Posterior vena cava (tissue), 2 donors: ENCODE results near the gene ST3GAL4. TPM values are rescaled to one million over a fixed set of nuclear protein-coding genes. Genes with fewer than 3 reads are reported as not detected.
"Not testable (repeated sequence)": the region's sequence is repeated elsewhere in the genome, so short reads cannot be mapped to it uniquely, and the experiment has no call there.

Experiments
- DNase-seq: peaks from one replicate; pipeline ENCODE4 v3.0.0-alpha.2; 2020; ENCODE audit warnings: low spot score
- intact Hi-C, 2 donors: fragments of 100-400 bp; cut with DNase I; formaldehyde crosslinking; loops; one replicate each; pipeline versions ENCODE4 v1.14.1 to v1.14.2; 2022 to 2023
- total RNA-seq, 2 donors: library from RNA; stranded (reverse); fragmentation: NEBNext Ultra II Directional; extraction: Animal tissue kit (Norgen Biotek cat#: 25700); gene quantifications; one replicate each; pipeline ENCODE4 v1.2.1, GENCODE V29; 2021
- donor health status: DM: yes; HTN: yes; CAD: no.
- donor health status: DM: yes; HTN: yes; CAD: no.

ST3GAL4 gene
- total RNA-seq, 2 donors from 2014 or later = 36.8 to 44.6 TPM

- peak; percentile 88 for DNase-seq
- intact Hi-C loops = not testable (repeated sequence)
Observed at GRCh38 chr11:126395784-126396183, 40.3 kb downstream of the ST3GAL4 start.

GRCh38 chr11:126396266-126396665, 40.8 kb downstream of the ST3GAL4 start:
- intact Hi-C loops = not testable (repeated sequence)
- DNase-seq = peak; percentile 66

- no peak for DNase-seq
- intact Hi-C loops = no loop called here
Observed at GRCh38 chr11:126396965-126397364, 41.5 kb downstream of the ST3GAL4 start.

GRCh38 chr11:126398296-126398695, 42.8 kb downstream of the ST3GAL4 start:
- peak; percentile 46 for DNase-seq

GRCh38 chr11:126398721-126399120, 43.2 kb downstream of the ST3GAL4 start:
- no peak for DNase-seq
- intact Hi-C loops = no loop called here

More at GRCh38 chr11:126398296-126398695, 42.8 kb downstream of the ST3GAL4 start:
- intact Hi-C loops = no loop called here

GRCh38 chr11:126400019-126400418, 44.5 kb downstream of the ST3GAL4 start:
- DNase-seq = no peak
- intact Hi-C loops = no loop called here

GRCh38 chr11:126400479-126400878, 45.0 kb downstream of the ST3GAL4 start:
- intact Hi-C loops = no loop called here
- DNase-seq = no peak

GRCh38 chr11:126403022-126403581, 47.6 kb downstream of the ST3GAL4 start:
- intact Hi-C loops = no loop called here
- DNase-seq = no peak

- intact Hi-C loops = no loop called here
- DNase-seq = no peak
Observed at GRCh38 chr11:126403658-126404057, 48.2 kb downstream of the ST3GAL4 start.

- no peak for DNase-seq
Observed at GRCh38 chr11:126404367-126404766, 48.9 kb downstream of the ST3GAL4 start.

GRCh38 chr11:126405374-126405773, 49.9 kb downstream of the ST3GAL4 start:
- no peak for DNase-seq
- intact Hi-C loops = no loop called here

More at GRCh38 chr11:126404367-126404766, 48.9 kb downstream of the ST3GAL4 start:
- intact Hi-C loops = no loop called here

- intact Hi-C loops = no loop called here
- no peak for DNase-seq
Observed at GRCh38 chr11:126405906-126406305, 50.4 kb downstream of the ST3GAL4 start.

GRCh38 chr11:126406368-126406767, 50.9 kb downstream of the ST3GAL4 start:
- intact Hi-C loops = no loop called here

GRCh38 chr11:126407101-126407521, 51.6 kb downstream of the ST3GAL4 start:
- intact Hi-C loops = no loop called here
- DNase-seq = no peak

More at GRCh38 chr11:126406368-126406767, 50.9 kb downstream of the ST3GAL4 start:
- DNase-seq = no peak

GRCh38 chr11:126407682-126408288, 52.3 kb downstream of the ST3GAL4 start:
- DNase-seq = no peak
- intact Hi-C loops = no loop called here

GRCh38 chr11:126408496-126408895, 53.0 kb downstream of the ST3GAL4 start:
- intact Hi-C loops = no loop called here
- no peak for DNase-seq

- intact Hi-C loops = no loop called here
Observed at GRCh38 chr11:126408901-126409619, 53.6 kb downstream of the ST3GAL4 start.

GRCh38 chr11:126409620-126409985, 54.1 kb downstream of the ST3GAL4 start:
- intact Hi-C loops = no loop called here
- no peak for DNase-seq

More at GRCh38 chr11:126408901-126409619, 53.6 kb downstream of the ST3GAL4 start:
- no peak for DNase-seq

- intact Hi-C loops = no loop called here
- DNase-seq = no peak
Observed at GRCh38 chr11:126410649-126411048, 55.2 kb downstream of the ST3GAL4 start.

- DNase-seq = no peak
- intact Hi-C loops = no loop called here
Observed at GRCh38 chr11:126411971-126412381, 56.5 kb downstream of the ST3GAL4 start.

GRCh38 chr11:126413426-126413825, 57.9 kb downstream of the ST3GAL4 start:
- intact Hi-C loops = no loop called here
- no peak for DNase-seq
